ENCODE measurements around the gene KLHDC2. TPM values are rescaled to one million over a fixed set of nuclear protein-coding genes. Genes with fewer than 3 reads are reported as not detected.

KLHDC2 gene
- total and polyA plus RNA-seq, 4 donors = 88.9 to 116 (median 96.2) TPM

DNA sequence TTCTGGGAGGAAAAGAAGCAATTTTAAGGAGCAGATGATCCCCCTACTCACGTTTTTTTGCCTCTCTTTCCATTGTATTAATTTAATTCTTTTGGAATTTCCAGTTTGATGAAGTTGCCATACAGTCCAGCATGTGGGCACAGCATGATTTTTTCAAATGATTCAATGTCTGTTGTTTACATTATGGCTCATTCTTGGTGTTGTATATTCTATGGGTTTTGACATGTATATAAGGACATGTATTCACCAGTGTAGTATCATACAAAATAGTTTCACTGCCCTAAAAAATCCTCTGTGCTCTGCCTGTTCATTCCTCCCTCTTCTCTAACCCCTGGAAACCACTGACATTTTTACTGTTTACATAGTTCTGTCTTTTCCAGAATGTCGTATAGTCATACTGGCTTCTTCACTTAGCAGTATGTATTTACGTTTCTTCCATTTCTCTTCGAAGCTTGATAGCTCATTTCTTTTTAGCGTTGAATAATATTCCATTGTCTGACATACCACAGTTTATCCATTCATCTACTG, 13.3 kb upstream of the KLHDC2 start:
- no peak for DNase-seq (ENCODE audit: low read depth in 4 of 6, low spot score in 6 of 6)
- whole genome bisulfite sequencing (ENCODE audit: insufficient coverage) = 88% methylated on average over 1 of the region's 5 CpGs

DNA sequence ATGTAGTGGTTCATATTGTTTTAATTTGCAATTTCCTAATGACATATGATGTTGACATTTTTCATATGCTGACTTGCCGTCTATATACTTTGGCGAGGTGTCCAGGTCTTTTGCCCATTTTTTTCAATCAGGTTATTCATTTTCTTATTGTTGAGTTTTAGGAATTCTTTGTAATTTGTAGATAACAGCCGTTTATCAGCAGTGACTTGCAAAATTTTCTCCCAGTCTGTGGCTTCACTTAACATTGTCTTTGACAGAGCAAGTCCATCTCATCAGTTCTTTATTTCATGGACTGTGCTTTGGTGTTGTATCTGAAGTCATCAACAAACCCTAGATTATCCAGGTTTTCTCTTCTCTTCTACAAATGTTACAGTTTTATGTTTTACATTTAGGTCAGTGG, 12.6 kb upstream of the KLHDC2 start:
- WGBS (ENCODE audit: insufficient coverage) = no CpG with 5 or more reads among the region's 3 CpGs
- DNase-seq (ENCODE audit: low read depth in 4 of 6, low spot score in 6 of 6) = no peak
- H3K36me3 ChIP-seq (ENCODE audit: control insufficient read depth, insufficient read depth, low read length) = no peaks in the 10 kb centered on the region
- H3K27ac ChIP-seq (ENCODE audit: low read depth, low read length) = no peak overlapping the region
- no peak overlapping the region for H3K4me3 ChIP-seq (ENCODE audit: low read depth, low read length)
- no peaks in the 10 kb centered on the region for H3K27me3 ChIP-seq (ENCODE audit: control insufficient read depth, insufficient read depth, low read length)
- no peaks in the 10 kb centered on the region for H3K4me1 ChIP-seq (ENCODE audit: control insufficient read depth, insufficient read depth, low read length)
- H3K9me3 ChIP-seq (ENCODE audit: control insufficient read depth, insufficient read depth, low read length) = no peaks in the 10 kb centered on the region

More for the DNA sequence above, 13.3 kb upstream of the KLHDC2 start:
- Histone ChIP-seq H3K4me1 (ENCODE audit: control insufficient read depth, insufficient read depth, low read length) (no peaks in the 10 kb centered on the region), H3K4me3 (ENCODE audit: low read depth, low read length) (no peak overlapping the region), H3K27me3 (ENCODE audit: control insufficient read depth, insufficient read depth, low read length) (no peaks in the 10 kb centered on the region), H3K9me3 (ENCODE audit: control insufficient read depth, insufficient read depth, low read length) (no peaks in the 10 kb centered on the region), H3K27ac (ENCODE audit: low read depth, low read length) (no peak overlapping the region), H3K36me3 (ENCODE audit: control insufficient read depth, insufficient read depth, low read length) (no peaks in the 10 kb centered on the region)

DNA sequence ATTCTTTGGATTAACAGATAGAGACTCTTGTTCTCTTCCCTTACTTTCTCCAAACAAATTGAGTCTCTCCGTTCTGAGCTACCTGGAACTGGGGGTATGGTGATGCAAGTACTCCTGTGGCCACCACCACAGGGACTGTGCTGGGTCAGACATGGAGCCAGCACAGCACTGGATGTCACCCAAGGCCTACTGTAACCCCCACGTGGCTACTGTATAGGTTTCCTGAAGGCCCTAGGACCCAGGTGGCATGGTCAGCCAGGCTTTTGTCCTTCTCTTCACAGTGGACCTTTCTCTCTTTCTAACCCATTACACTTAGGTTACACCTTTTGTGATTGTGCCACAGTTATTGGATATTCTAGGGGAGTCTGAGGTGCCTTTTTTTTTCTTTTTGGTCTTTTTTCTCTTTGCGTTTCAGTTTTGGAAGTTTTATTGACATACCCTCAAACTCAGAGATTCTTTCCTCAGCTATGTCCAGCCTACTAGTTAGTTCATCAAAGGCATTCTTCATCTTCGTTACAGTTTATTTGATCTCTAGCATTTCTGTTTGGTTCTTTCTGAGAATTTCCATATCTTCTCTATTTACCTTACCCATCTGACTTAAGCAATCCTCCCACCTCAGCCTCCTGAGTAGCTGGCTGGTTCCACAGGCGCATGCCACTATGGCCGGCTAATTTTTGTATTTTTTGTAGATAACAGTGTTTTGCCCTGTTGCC, 6.0 kb upstream of the KLHDC2 start:
- no peak overlapping the region for H3K27ac ChIP-seq (ENCODE audit: low read depth, low read length)
- H3K4me1 ChIP-seq (ENCODE audit: control insufficient read depth, insufficient read depth, low read length) = peaks cover 4% of the 10 kb centered on the region
- DNase-seq (ENCODE audit: low read depth in 4 of 6, low spot score in 6 of 6) = no peak
- H3K36me3 ChIP-seq (ENCODE audit: control insufficient read depth, insufficient read depth, low read length) = no peaks in the 10 kb centered on the region
- H3K9me3 ChIP-seq (ENCODE audit: control insufficient read depth, insufficient read depth, low read length) = no peaks in the 10 kb centered on the region
- no peak overlapping the region for H3K4me3 ChIP-seq (ENCODE audit: low read depth, low read length)
- H3K27me3 ChIP-seq (ENCODE audit: control insufficient read depth, insufficient read depth, low read length) = no peaks in the 10 kb centered on the region
- 44% methylated on average over 1 of the region's 6 CpGs for WGBS (ENCODE audit: insufficient coverage)

DNA sequence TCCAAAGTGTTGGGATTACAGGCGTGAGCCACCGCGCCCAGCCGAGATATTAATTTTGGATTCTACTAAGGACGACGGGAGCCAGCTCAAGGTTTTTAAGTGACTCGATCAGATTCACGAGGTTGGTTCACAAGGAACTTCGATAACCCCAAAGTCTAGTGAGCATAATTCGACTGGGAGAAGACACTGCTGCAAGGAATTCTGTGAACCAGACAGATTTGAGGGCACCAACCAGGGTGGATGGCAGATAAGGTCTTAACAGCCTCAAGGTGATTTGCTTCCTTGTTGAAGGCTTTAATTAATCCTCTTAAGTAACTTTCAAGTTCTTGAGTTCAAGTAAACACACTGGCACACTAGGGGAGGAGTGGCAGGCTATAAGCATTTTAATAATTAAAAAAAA, 1.1 kb upstream of the KLHDC2 start:
- Histone ChIP-seq H3K36me3 (ENCODE audit: control insufficient read depth, insufficient read depth, low read length) (peaks cover 11% of the 10 kb centered on the region), H3K27ac (ENCODE audit: low read depth, low read length) (peak overlapping the region; percentile 96), H3K9me3 (ENCODE audit: control insufficient read depth, insufficient read depth, low read length) (no peaks in the 10 kb centered on the region), H3K4me1 (ENCODE audit: control insufficient read depth, insufficient read depth, low read length) (peaks cover 22% of the 10 kb centered on the region), H3K4me3 (ENCODE audit: low read depth, low read length) (peak overlapping the region; percentile 83), H3K27me3 (ENCODE audit: control insufficient read depth, insufficient read depth, low read length) (no peaks in the 10 kb centered on the region)
- 89% methylated on average over 10 of the region's 10 CpGs for WGBS (ENCODE audit: insufficient coverage)
- peak in 1 of 6 donors; percentile 2 for DNase-seq (ENCODE audit: low read depth in 4 of 6, low spot score in 6 of 6)

DNA sequence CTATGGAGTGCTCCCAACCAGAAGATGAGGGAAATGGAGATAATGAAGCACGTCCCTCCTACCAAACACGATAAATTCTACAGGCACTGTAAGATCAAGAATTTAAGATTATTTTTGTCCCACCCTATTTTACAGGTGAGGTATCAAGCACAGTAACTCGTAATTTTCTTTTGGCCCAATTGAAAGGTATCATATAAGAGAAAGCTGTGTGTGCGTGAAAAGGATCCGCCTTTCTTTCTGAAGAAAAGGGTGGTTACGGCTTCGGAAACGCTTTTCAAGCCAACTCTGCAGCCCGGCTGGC, 733 bp upstream of the KLHDC2 start:
- WGBS (ENCODE audit: insufficient coverage) = 0% methylated on average over 7 of the region's 9 CpGs
- Histone ChIP-seq H3K9me3 (ENCODE audit: control insufficient read depth, insufficient read depth, low read length) (no peaks in the 10 kb centered on the region), H3K4me3 (ENCODE audit: low read depth, low read length) (peak overlapping the region; percentile 83), H3K4me1 (ENCODE audit: control insufficient read depth, insufficient read depth, low read length) (peaks cover 22% of the 10 kb centered on the region), H3K27ac (ENCODE audit: low read depth, low read length) (peak overlapping the region; percentile 96), H3K27me3 (ENCODE audit: control insufficient read depth, insufficient read depth, low read length) (no peaks in the 10 kb centered on the region), H3K36me3 (ENCODE audit: control insufficient read depth, insufficient read depth, low read length) (peaks cover 11% of the 10 kb centered on the region)
- DNase-seq (ENCODE audit: low read depth in 4 of 6, low spot score in 6 of 6) = no peak

DNA sequence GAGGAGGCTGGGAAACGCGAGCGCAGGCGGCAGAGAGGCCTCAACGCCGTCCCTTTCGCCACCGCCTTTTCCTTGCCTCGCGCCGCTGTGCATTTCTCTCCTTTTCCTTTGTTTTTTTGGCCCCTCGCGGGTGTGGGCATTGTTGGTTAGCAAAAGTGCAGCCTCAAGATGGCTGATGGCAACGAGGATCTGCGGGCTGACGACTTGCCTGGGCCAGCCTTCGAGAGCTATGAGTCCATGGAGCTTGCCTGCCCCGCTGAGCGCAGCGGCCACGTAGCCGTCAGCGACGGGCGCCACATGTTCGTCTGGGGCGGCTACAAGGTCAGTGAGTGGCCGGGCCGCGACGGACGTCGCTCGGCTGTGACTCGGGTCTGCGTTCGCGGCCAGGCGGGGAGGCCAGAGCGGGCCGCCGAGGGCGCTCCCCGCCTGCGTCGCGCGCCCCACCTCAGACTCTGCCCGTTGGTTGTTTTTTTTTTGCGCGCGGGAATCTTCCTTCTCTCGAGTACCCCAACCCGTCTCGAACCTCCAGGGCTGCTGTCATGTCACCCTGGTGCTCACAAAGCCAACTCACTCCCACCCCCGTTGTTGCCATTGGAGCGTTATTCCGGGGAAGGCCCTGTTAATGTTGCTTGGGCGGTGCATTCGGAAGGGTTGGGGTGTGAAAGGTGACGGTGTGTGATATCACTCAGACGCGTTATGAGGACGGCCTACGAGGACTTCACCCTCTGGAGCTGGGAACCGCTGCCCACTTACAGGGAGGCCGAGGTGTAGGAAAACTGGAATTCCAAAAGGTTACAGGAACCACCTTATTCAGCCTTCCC, 558 bp downstream of the KLHDC2 start:
- 0% methylated on average over 61 of the region's 67 CpGs for WGBS (ENCODE audit: insufficient coverage)
- peak; percentile 7 to 73 (median 44) for DNase-seq (ENCODE audit: low read depth in 4 of 6, low spot score in 6 of 6)
- H3K27me3 ChIP-seq (ENCODE audit: control insufficient read depth, insufficient read depth, low read length) = no peaks in the 10 kb centered on the region

DNA sequence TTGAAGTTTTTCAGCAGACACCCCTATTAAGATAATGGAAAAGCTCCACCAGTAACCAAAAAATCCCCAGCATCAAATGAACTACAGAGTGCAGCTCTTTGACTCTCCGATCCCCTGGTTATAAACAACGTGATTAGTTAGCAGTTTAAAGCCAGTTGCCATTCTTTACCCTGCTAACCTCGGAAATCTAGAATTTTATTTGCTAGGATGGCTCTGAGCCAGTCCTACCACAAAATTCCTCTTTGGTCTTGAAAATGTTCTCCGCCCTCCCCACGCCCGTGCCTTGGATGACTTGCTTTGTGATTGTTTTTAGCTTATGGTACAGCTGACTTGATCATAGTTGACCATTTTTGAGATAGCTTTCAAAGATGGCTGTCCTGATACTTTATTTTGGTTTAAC, 1.2 kb downstream of the KLHDC2 start:
- H3K4me1 ChIP-seq (ENCODE audit: control insufficient read depth, insufficient read depth, low read length) = peaks cover 22% of the 10 kb centered on the region
- 20% methylated on average over 2 of the region's 6 CpGs for WGBS (ENCODE audit: insufficient coverage)

More for the DNA sequence above, 558 bp downstream of the KLHDC2 start:
- peaks cover 15% of the 10 kb centered on the region for H3K36me3 ChIP-seq (ENCODE audit: control insufficient read depth, insufficient read depth, low read length)
- H3K4me1 ChIP-seq (ENCODE audit: control insufficient read depth, insufficient read depth, low read length) = peaks cover 22% of the 10 kb centered on the region
- peak overlapping the region; percentile 96 for H3K27ac ChIP-seq (ENCODE audit: low read depth, low read length)
- H3K9me3 ChIP-seq (ENCODE audit: control insufficient read depth, insufficient read depth, low read length) = no peaks in the 10 kb centered on the region
- H3K4me3 ChIP-seq (ENCODE audit: low read depth, low read length) = peak overlapping the region; percentile 83

DNA sequence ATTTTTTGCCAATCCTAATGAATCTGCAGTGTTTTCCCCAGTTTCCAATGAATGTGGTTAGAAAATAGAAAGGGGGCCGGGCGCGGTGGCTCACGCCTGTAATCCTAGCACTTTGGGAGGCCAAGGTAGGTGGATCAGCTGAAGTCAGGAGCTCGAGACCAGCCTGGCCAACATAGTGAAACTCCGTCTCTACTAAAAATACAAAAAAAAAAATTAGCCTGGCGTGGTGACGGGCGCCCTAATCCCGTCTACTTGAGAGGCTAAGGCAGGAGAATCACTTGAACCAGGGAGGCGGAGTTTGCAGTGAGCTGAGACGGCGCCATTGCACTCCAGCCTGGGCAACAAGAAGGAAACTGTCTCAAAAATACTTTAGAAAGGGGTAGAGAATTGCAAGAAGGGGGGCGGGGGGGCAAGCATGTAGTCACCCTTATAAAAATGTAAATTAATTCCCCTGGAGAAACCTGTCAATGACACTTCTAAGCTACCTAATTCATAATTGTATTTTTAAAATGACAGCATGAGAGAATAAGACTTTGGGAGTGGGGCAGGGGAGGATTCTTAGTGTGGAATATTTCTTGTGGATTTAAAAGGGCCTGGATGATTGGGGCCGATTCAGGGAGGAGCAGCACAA, 1.7 kb downstream of the KLHDC2 start:
- Histone ChIP-seq H3K27ac (ENCODE audit: low read depth, low read length) (peak overlapping the region; percentile 96), H3K9me3 (ENCODE audit: control insufficient read depth, insufficient read depth, low read length) (no peaks in the 10 kb centered on the region), H3K4me1 (ENCODE audit: control insufficient read depth, insufficient read depth, low read length) (peaks cover 22% of the 10 kb centered on the region), H3K27me3 (ENCODE audit: control insufficient read depth, insufficient read depth, low read length) (no peaks in the 10 kb centered on the region), H3K36me3 (ENCODE audit: control insufficient read depth, insufficient read depth, low read length) (peaks cover 18% of the 10 kb centered on the region), H3K4me3 (ENCODE audit: low read depth, low read length) (peak overlapping the region; percentile 83)
- no peak for DNase-seq (ENCODE audit: low read depth in 4 of 6, low spot score in 6 of 6)
- WGBS (ENCODE audit: insufficient coverage) = 53% methylated on average over 2 of the region's 15 CpGs

More for the DNA sequence above, 1.2 kb downstream of the KLHDC2 start:
- Histone ChIP-seq H3K27ac (ENCODE audit: low read depth, low read length) (peak overlapping the region; percentile 96), H3K27me3 (ENCODE audit: control insufficient read depth, insufficient read depth, low read length) (no peaks in the 10 kb centered on the region), H3K36me3 (ENCODE audit: control insufficient read depth, insufficient read depth, low read length) (peaks cover 18% of the 10 kb centered on the region), H3K9me3 (ENCODE audit: control insufficient read depth, insufficient read depth, low read length) (no peaks in the 10 kb centered on the region), H3K4me3 (ENCODE audit: low read depth, low read length) (peak overlapping the region; percentile 83)
- peak in 1 of 6 donors; percentile 13 for DNase-seq (ENCODE audit: low read depth in 4 of 6, low spot score in 6 of 6)

DNA sequence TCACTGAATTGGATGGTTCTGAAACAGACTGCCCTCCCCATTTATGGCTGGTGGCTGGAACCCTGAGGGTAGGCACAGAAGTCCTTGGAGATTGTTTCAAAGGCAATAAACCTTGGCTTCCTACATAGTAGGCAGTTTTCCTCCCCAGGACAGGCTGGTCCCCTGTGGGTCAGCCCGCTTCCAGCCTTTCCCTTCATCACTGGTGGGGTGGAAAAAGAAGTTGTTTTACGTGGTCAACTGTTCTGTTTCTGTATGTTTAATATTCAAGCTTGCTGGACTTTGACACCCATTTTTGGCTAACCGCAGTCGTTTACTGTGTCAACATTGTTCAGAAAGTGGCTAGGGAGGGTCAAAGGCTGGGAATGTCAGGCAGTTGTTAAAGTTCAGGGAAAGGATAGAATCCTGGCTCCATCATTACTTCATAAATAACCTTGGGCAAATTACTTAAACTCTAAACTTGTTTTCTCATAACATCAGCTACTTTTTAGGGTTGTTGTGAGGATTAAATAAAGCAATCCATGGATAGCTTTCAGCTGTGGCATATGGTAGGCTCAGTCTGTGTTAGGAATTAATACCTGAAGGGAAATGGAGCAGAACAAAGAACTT, 2.4 kb downstream of the KLHDC2 start:
- no CpG with 5 or more reads among the region's 4 CpGs for WGBS (ENCODE audit: insufficient coverage)
- no peaks in the 10 kb centered on the region for H3K27me3 ChIP-seq (ENCODE audit: control insufficient read depth, insufficient read depth, low read length)
- peaks cover 18% of the 10 kb centered on the region for H3K36me3 ChIP-seq (ENCODE audit: control insufficient read depth, insufficient read depth, low read length)
- H3K4me1 ChIP-seq (ENCODE audit: control insufficient read depth, insufficient read depth, low read length) = peaks cover 22% of the 10 kb centered on the region
- DNase-seq (ENCODE audit: low read depth in 4 of 6, low spot score in 6 of 6) = no peak
- no peak overlapping the region for H3K4me3 ChIP-seq (ENCODE audit: low read depth, low read length)
- H3K27ac ChIP-seq (ENCODE audit: low read depth, low read length) = no peak overlapping the region
- no peaks in the 10 kb centered on the region for H3K9me3 ChIP-seq (ENCODE audit: control insufficient read depth, insufficient read depth, low read length)

All from spinal cord (tissue), 10 donors.